SK-N-SH treated with all-trans-retinoic acid at 6 μM for 48 hours (cell line): ENCODE results near the gene ARHGEF7.

ENCODE experiments used
- ATAC-seq: fragments of 200-7000 bp; cut with Tn5 transposase; 3 replicates; pipeline ENCODE4 v1.9.1; 2020; ENCODE audit warnings: mild to moderate bottlenecking, moderate library complexity
- ARNTL ChIP-seq: fragments of 450-650 bp; formaldehyde crosslinking; IDR thresholded peaks from 2 replicates; pipeline ENCODE4 v1.5.0; 2020; ENCODE audit warnings: low read depth, mild to moderate bottlenecking, moderate library complexity, borderline replicate concordance
- CSDC2 ChIP-seq: fragments of 250-450 bp; sonication (Bioruptor Pico); IDR thresholded peaks from 2 replicates; pipeline ENCODE4 v1.5.0; 2020; ENCODE audit warnings: mild to moderate bottlenecking, moderate library complexity
- ESRRG ChIP-seq: fragments of 250-450 bp; sonication (Bioruptor Pico); IDR thresholded peaks from 2 replicates; pipeline ENCODE4 v1.6.1; 2021; ENCODE audit warnings: mild to moderate bottlenecking
- GLIS3 ChIP-seq: fragments of 250-450 bp; sonication (Bioruptor Pico); IDR thresholded peaks from 2 replicates; pipeline ENCODE4 v1.5.0; 2020; ENCODE audit warnings: mild to moderate bottlenecking, moderate library complexity
- ISL1 ChIP-seq: fragments of 250-450 bp; sonication (Bioruptor Pico); IDR thresholded peaks from 2 replicates; pipeline ENCODE4 v2.1.2; 2022; ENCODE audit warnings: mild to moderate bottlenecking, moderate library complexity
- OSR1 ChIP-seq: fragments of 250-450 bp; sonication (Bioruptor Pico); IDR thresholded peaks from 2 replicates; pipeline ENCODE4 v1.8.0; 2022; ENCODE audit warnings: moderate library complexity, mild to moderate bottlenecking, inconsistent platforms
- PPARA ChIP-seq: fragments of 250-450 bp; sonication (Bioruptor Pico); IDR thresholded peaks from 2 replicates; pipeline ENCODE4 v1.5.0; 2020; ENCODE audit warnings: mild to moderate bottlenecking, borderline replicate concordance
- RARB ChIP-seq: fragments of 250-450 bp; sonication (Bioruptor Pico); IDR thresholded peaks from 2 replicates; pipeline ENCODE4 v1.8.0; 2021; ENCODE audit warnings: mild to moderate bottlenecking, moderate library complexity
- SNAI2 ChIP-seq: fragments of 250-450 bp; sonication (Bioruptor Pico); IDR thresholded peaks from 2 replicates; pipeline ENCODE4 v1.5.0; 2020; ENCODE audit warnings: mild to moderate bottlenecking, moderate library complexity
- TCF4 ChIP-seq: fragments of 250-450 bp; sonication (Bioruptor Pico); IDR thresholded peaks from 2 replicates; pipeline ENCODE4 v1.8.0; 2021; ENCODE audit warnings: mild to moderate bottlenecking, moderate library complexity, borderline replicate concordance
- TOX ChIP-seq: fragments of 250-450 bp; sonication (Bioruptor Pico); IDR thresholded peaks from 2 replicates; pipeline ENCODE4 v1.8.0; 2021; ENCODE audit warnings: mild to moderate bottlenecking, moderate library complexity, borderline replicate concordance
- ZC3H10 ChIP-seq: fragments of 250-450 bp; sonication (Bioruptor Pico); IDR thresholded peaks from 2 replicates; pipeline ENCODE4 v1.5.1; 2021; ENCODE audit warnings: mild to moderate bottlenecking, moderate library complexity
- ZFP3 ChIP-seq: fragments of 250-450 bp; sonication (Bioruptor Pico); IDR thresholded peaks from 2 replicates; pipeline ENCODE4 v1.5.0; 2020; ENCODE audit warnings: mild to moderate bottlenecking, moderate library complexity
- ZFP30 ChIP-seq: fragments of 450-650 bp; formaldehyde crosslinking; IDR thresholded peaks from 2 replicates; pipeline ENCODE4 v1.5.0; 2022; ENCODE audit warnings: mild to moderate bottlenecking, moderate library complexity
- ZNF565 ChIP-seq: fragments of 450-650 bp; formaldehyde crosslinking; conservative IDR thresholded peaks from 2 replicates; pipeline ENCODE4 v1.5.0; 2020; ENCODE audit warnings: low read depth, mild to moderate bottlenecking, moderate library complexity
- ZNF70 ChIP-seq: fragments of 450-650 bp; formaldehyde crosslinking; IDR thresholded peaks from 2 replicates; pipeline ENCODE4 v1.5.0; 2020; ENCODE audit warnings: mild to moderate bottlenecking, moderate library complexity
- ZNF8 ChIP-seq: fragments of 450-650 bp; formaldehyde crosslinking; IDR thresholded peaks from 2 replicates; pipeline ENCODE4 v1.5.0; 2020; ENCODE audit warnings: mild to moderate bottlenecking, moderate library complexity
- TF ChIP-seq, protein P1 (sequence below): fragments of 250-450 bp; sonication (Bioruptor Pico); IDR thresholded peaks from 2 replicates; pipeline ENCODE4 v1.8.0; 2021; ENCODE audit warnings: low read depth, mild to moderate bottlenecking, moderate library complexity, borderline replicate concordance
- TF ChIP-seq, protein P2 (sequence below): fragments of 250-450 bp; sonication (Bioruptor Pico); IDR thresholded peaks from 2 replicates; pipeline ENCODE4 v1.5.1; 2021; ENCODE audit warnings: mild to moderate bottlenecking, moderate library complexity
- TF ChIP-seq, protein P3 (sequence below): fragments of 250-450 bp; sonication (Bioruptor Pico); IDR thresholded peaks from 2 replicates; pipeline ENCODE4 v1.5.0; 2020; ENCODE audit warnings: mild to moderate bottlenecking, moderate library complexity
- TF ChIP-seq, protein P4 (sequence below): fragments of 250-450 bp; sonication (Bioruptor Pico); IDR thresholded peaks from 2 replicates; pipeline ENCODE4 v1.8.0; 2020; ENCODE audit warnings: mild to moderate bottlenecking, moderate library complexity, borderline replicate concordance

ARHGEF7 gene

DNA sequence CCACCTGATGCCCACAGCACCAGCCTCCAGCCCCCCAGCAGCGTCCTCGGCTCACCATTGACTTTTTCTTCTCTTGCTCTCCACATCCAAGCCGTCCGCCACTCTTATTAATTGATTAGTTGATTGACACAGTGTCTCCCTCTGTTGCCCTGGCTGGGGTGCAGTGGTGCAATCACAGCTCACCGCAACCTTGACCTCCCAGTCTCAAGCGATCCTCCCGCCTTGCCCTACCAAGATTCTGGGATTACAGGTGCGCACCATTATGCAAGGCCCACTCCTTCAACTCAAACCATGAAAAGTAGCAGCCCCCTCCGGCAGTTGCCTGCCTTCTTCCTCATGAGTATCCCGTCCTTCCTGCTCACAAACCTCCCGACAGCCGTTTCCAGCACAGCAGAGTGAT lies 204.4 kb downstream of the ARHGEF7 start:
- ATAC-seq = no peak
- no peak for TF ChIP-seq ZNF565 (CRISPR knock-in tag)
- no peak for TF ChIP-seq ZFP30 (CRISPR knock-in tag)
- TF ChIP-seq, protein P1, sequence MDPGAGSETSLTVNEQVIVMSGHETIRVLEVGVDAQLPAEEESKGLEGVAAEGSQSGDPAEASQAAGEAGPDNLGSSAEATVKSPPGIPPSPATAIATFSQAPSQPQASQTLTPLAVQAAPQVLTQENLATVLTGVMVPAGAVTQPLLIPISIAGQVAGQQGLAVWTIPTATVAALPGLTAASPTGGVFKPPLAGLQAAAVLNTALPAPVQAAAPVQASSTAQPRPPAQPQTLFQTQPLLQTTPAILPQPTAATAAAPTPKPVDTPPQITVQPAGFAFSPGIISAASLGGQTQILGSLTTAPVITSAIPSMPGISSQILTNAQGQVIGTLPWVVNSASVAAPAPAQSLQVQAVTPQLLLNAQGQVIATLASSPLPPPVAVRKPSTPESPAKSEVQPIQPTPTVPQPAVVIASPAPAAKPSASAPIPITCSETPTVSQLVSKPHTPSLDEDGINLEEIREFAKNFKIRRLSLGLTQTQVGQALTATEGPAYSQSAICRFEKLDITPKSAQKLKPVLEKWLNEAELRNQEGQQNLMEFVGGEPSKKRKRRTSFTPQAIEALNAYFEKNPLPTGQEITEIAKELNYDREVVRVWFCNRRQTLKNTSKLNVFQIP (CRISPR knock-in tag) = no peak
- no peak for TF ChIP-seq PPARA (CRISPR knock-in tag)
- TF ChIP-seq OSR1 (CRISPR knock-in tag) = no peak
- no peak for TF ChIP-seq TOX
- TF ChIP-seq, protein P2, sequence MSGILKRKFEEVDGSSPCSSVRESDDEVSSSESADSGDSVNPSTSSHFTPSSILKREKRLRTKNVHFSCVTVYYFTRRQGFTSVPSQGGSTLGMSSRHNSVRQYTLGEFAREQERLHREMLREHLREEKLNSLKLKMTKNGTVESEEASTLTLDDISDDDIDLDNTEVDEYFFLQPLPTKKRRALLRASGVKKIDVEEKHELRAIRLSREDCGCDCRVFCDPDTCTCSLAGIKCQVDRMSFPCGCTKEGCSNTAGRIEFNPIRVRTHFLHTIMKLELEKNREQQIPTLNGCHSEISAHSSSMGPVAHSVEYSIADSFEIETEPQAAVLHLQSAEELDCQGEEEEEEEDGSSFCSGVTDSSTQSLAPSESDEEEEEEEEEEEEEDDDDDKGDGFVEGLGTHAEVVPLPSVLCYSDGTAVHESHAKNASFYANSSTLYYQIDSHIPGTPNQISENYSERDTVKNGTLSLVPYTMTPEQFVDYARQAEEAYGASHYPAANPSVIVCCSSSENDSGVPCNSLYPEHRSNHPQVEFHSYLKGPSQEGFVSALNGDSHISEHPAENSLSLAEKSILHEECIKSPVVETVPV (CRISPR knock-in tag) = no peak
- no peak for TF ChIP-seq TCF4
- TF ChIP-seq, protein P3, sequence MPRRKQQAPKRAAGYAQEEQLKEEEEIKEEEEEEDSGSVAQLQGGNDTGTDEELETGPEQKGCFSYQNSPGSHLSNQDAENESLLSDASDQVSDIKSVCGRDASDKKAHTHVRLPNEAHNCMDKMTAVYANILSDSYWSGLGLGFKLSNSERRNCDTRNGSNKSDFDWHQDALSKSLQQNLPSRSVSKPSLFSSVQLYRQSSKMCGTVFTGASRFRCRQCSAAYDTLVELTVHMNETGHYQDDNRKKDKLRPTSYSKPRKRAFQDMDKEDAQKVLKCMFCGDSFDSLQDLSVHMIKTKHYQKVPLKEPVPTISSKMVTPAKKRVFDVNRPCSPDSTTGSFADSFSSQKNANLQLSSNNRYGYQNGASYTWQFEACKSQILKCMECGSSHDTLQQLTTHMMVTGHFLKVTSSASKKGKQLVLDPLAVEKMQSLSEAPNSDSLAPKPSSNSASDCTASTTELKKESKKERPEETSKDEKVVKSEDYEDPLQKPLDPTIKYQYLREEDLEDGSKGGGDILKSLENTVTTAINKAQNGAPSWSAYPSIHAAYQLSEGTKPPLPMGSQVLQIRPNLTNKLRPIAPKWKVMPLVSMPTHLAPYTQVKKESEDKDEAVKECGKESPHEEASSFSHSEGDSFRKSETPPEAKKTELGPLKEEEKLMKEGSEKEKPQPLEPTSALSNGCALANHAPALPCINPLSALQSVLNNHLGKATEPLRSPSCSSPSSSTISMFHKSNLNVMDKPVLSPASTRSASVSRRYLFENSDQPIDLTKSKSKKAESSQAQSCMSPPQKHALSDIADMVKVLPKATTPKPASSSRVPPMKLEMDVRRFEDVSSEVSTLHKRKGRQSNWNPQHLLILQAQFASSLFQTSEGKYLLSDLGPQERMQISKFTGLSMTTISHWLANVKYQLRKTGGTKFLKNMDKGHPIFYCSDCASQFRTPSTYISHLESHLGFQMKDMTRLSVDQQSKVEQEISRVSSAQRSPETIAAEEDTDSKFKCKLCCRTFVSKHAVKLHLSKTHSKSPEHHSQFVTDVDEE (CRISPR knock-in tag) = no peak
- TF ChIP-seq ZNF70 (CRISPR knock-in tag) = no peak
- no peak for TF ChIP-seq CSDC2
- no peak for TF ChIP-seq ESRRG (CRISPR knock-in tag)
- no peak for TF ChIP-seq SNAI2
- TF ChIP-seq ZC3H10 (CRISPR knock-in tag) = no peak
- TF ChIP-seq RARB = no peak
- no peak for TF ChIP-seq ZFP3 (CRISPR knock-in tag)

DNA sequence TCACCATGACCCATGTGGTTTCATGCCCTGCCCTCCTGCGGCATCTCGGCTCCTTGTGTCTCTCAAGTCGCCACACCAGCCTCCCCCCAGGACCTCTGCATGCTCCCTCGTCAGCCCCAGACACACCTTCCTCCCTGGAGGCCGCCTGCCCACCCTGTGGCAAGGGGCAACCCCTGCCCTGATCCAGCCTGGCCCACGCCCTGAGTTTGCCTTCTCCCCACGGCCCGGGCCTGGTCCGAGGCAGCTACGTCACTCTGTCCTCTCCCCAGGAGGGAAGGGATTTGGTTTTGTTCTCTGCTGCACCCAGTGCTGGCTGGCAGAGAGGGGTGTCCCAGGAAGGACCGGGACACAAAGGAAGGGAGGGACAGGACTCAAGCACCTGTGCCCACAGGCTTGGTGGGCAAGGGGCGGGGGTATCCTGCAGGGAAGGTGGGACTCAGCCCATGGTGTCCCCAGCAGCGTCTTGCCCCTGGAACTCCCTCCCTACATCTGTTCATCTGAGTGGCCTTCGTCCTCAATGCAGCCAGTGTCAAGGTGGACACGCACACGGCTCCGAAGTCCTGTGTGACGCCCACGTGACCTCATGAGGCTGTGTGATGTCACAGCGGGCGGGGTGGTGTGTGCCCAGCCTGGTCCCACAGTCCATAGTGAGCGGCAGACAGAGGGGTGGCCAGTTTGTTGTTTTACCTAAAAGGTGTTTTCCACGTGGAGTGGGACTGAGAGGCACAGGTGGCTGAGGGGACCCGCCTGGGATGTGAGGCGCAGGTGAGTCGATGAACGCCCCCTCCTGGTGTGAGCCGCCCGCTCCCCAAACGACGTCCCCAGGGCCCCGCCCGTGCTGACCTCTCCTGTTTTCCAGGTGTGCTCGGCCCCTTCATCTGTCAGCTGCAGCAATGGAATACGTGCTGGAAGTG lies 205.1 kb downstream of the ARHGEF7 start, which contains the start of gene TEX29:
Gene TEX29 (plus strand): TSS at position 645 of the 914 bp plus-strand sequence. CDS start 249 bp downstream, at position 894.
- ATAC-seq = no peak
- TF ChIP-seq SNAI2 (no peak), CSDC2 (no peak), OSR1 (CRISPR knock-in tag) (no peak)
- TF ChIP-seq, all 23 proteins: peak for 0

DNA sequence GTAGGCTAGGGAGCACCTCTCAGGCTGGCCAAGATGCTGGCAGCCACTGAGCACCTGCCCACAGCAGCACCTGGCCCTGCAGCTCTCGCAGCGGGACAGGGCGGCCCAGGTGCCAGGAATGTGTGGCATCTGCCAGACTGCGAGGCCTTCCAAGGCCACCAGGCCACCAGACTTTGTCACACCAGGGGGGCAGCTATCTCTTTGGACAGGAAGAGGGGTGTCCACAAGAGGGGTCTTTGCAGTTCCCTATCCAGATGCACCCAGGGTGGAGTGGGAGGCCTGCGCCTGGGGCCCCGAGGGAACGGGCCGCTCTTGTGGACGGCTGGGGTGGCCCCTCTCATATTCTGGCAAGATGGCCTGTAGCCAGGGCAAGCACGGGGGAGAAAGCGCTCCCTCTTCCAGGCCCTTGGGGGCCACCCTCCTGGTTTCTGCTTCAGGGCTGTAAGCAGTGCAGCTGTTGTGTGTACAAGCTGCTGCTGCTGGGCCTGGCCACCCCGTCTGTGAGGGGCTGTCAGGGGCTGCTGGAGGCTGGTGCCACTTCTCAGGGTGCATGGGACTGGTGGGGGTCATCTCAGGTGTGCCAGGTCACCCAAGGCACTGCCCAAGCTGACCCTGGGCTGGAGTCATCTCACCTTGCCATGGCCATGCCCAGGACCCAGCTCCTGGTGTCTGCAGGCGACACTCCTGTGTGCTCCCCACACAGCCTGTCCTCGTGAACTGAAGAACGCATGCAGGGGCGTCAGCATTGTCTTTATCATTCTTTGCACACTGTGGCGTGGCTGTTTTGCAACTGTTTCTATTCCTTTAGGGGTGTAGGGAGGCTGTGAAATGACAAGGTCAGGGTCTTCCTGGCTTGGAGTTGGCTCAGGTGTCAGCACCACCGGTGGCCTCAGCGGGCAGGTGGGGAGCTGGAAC lies 207.1 kb downstream of the ARHGEF7 start:
- ATAC-seq = no peak
- TF ChIP-seq TOX (no peak), ZNF565 (CRISPR knock-in tag) (no peak), GLIS3 (no peak), ZNF8 (CRISPR knock-in tag) (no peak), ARNTL (no peak), ZFP30 (CRISPR knock-in tag) (no peak), SNAI2 (no peak), TCF4 (no peak), ISL1 (CRISPR knock-in tag) (no peak), ZFP3 (CRISPR knock-in tag) (no peak)
- TF ChIP-seq, protein P1 (CRISPR knock-in tag) = no peak
- TF ChIP-seq, protein P4, sequence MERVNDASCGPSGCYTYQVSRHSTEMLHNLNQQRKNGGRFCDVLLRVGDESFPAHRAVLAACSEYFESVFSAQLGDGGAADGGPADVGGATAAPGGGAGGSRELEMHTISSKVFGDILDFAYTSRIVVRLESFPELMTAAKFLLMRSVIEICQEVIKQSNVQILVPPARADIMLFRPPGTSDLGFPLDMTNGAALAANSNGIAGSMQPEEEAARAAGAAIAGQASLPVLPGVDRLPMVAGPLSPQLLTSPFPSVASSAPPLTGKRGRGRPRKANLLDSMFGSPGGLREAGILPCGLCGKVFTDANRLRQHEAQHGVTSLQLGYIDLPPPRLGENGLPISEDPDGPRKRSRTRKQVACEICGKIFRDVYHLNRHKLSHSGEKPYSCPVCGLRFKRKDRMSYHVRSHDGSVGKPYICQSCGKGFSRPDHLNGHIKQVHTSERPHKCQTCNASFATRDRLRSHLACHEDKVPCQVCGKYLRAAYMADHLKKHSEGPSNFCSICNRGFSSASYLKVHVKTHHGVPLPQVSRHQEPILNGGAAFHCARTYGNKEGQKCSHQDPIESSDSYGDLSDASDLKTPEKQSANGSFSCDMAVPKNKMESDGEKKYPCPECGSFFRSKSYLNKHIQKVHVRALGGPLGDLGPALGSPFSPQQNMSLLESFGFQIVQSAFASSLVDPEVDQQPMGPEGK (CRISPR knock-in tag) = no peak
- TF ChIP-seq, protein P3 (CRISPR knock-in tag) = no peak
